GM10266 (cell line): ENCODE data around the gene LMLN.
"Not testable (repeated sequence)": the region's sequence is repeated elsewhere in the genome, so short reads cannot be mapped to it uniquely, and the experiment has no call there.

Source experiments
- DNase-seq: peaks from one replicate; pipeline ENCODE4 v3.0.0; 2012; ENCODE audit errors: extremely low spot score
- CTCF ChIP-seq: IDR thresholded peaks from 2 replicates; pipeline ENCODE4 v1.5.1; 2012; ENCODE audit warnings: mild to moderate bottlenecking, low read depth; ENCODE audit not compliant: control insufficient read depth, insufficient read depth; ENCODE audit errors: missing control alignments

LMLN gene

GRCh38 chr3:197952440-197952839, 7.6 kb upstream of the LMLN start:
- no peak for DNase-seq
- no peak for TF ChIP-seq CTCF

- no peak for TF ChIP-seq CTCF
- no peak for DNase-seq
Observed at GRCh38 chr3:197953325-197953724, 6.7 kb upstream of the LMLN start.

GRCh38 chr3:197953881-197954280, 6.1 kb upstream of the LMLN start:
- TF ChIP-seq CTCF, result no peak
- DNase-seq, result no peak

GRCh38 chr3:197955892-197956477, 4.0 kb upstream of the LMLN start:
- no peak for DNase-seq
- no peak for TF ChIP-seq CTCF

GRCh38 chr3:197956626-197956988, 3.4 kb upstream of the LMLN start:
- TF ChIP-seq CTCF, result no peak

GRCh38 chr3:197957790-197958133, 2.3 kb upstream of the LMLN start:
- no peak for TF ChIP-seq CTCF
- DNase-seq, result no peak

More at GRCh38 chr3:197956626-197956988, 3.4 kb upstream of the LMLN start:
- DNase-seq, result no peak

GRCh38 chr3:197958346-197958745, 1.7 kb upstream of the LMLN start:
- DNase-seq, result no peak
- no peak for TF ChIP-seq CTCF

GRCh38 chr3:197958848-197959247, 1.2 kb upstream of the LMLN start:
- not testable (repeated sequence) for DNase-seq
